HG03025 (cell line): Measurements from ENCODE around the gene KRTAP6-2.

Experiments
- ATAC-seq: cut with Tn5 transposase; IDR thresholded peaks from one replicate; pipeline ENCODE4 v1.9.1; 2021; ENCODE audit warnings: mild to moderate bottlenecking, moderate library complexity; ENCODE audit not compliant: unreplicated experiment, low FRiP score

KRTAP6-2 gene

GRCh38 chr21:30579346-30579745, 19.4 kb downstream of the KRTAP6-2 start:
- ATAC-seq = no peak

- ATAC-seq = no peak
Measured at GRCh38 chr21:30577766-30578165, 20.9 kb downstream of the KRTAP6-2 start.

GRCh38 chr21:30567617-30568016, 31.1 kb downstream of the KRTAP6-2 start:
- no peak for ATAC-seq

GRCh38 chr21:30563630-30564029, 35.1 kb downstream of the KRTAP6-2 start:
- ATAC-seq = no peak

GRCh38 chr21:30563072-30563471, 35.6 kb downstream of the KRTAP6-2 start:
- no peak for ATAC-seq

GRCh38 chr21:30561957-30562356, 36.7 kb downstream of the KRTAP6-2 start:
- ATAC-seq = no peak

- ATAC-seq = no peak
Measured at GRCh38 chr21:30561264-30561895, 37.3 kb downstream of the KRTAP6-2 start, which contains the start of gene KRTAP19-7. Gene KRTAP19-7 (minus strand): TSS chr21:30561314. CDS start chr21:30561289, 25 bp downstream.

- ATAC-seq = no peak
Measured at GRCh38 chr21:30555095-30555494, 43.6 kb downstream of the KRTAP6-2 start.

GRCh38 chr21:30552782-30553181, 45.9 kb downstream of the KRTAP6-2 start:
- ATAC-seq = no peak
